Neural crest cell (in vitro differentiated cells): Measurements from ENCODE around the gene KLHL30. TPM values are rescaled to one million over a fixed set of nuclear protein-coding genes. Genes with fewer than 3 reads are reported as not detected.

Experiments used
- DNase-seq: peaks from one replicate; pipeline ENCODE4 v3.0.0; 2021; ENCODE audit warnings: low read depth, mixed read lengths, low spot score
- H3K27ac Mint-ChIP-seq: one replicate; pipeline ENCODE4 v1.8.0; 2021; ENCODE audit warnings: mild to moderate bottlenecking, mixed read lengths; ENCODE audit not compliant: unreplicated experiment
- H3K27me3 Mint-ChIP-seq: 2 replicates; pipeline ENCODE4 v1.8.0; 2021; ENCODE audit warnings: low read depth, mild to moderate bottlenecking, mixed read lengths
- H3K36me3 Mint-ChIP-seq: 2 replicates; pipeline ENCODE4 v1.8.0; 2021; ENCODE audit warnings: low read depth, mild to moderate bottlenecking, mixed read lengths
- H3K4me1 Mint-ChIP-seq: 2 replicates; pipeline ENCODE4 v1.8.0; 2021; ENCODE audit warnings: mixed read lengths
- H3K4me3 Mint-ChIP-seq: one replicate; pipeline ENCODE4 v1.8.0; 2021; ENCODE audit warnings: mild to moderate bottlenecking, mixed read lengths
- H3K9me3 Mint-ChIP-seq: 2 replicates; pipeline ENCODE4 v1.8.0; 2021; ENCODE audit warnings: mixed read lengths
- total RNA-seq: library from RNA; stranded (reverse); gene quantifications from 2 replicates; pipeline ENCODE4 v1.2.1, GENCODE V29; 2021
- TF ChIP-seq, protein P1 (sequence below): fragments of 200-600 bp; sonication (generic); conservative IDR thresholded peaks from 2 replicates; pipeline ENCODE4 v1.5.0; 2021; ENCODE audit warnings: antibody characterized with exemption, mild to moderate bottlenecking

The KLHL30 gene
- total RNA-seq, 1 donor from 2014 or later, result 0.23 TPM

DNA sequence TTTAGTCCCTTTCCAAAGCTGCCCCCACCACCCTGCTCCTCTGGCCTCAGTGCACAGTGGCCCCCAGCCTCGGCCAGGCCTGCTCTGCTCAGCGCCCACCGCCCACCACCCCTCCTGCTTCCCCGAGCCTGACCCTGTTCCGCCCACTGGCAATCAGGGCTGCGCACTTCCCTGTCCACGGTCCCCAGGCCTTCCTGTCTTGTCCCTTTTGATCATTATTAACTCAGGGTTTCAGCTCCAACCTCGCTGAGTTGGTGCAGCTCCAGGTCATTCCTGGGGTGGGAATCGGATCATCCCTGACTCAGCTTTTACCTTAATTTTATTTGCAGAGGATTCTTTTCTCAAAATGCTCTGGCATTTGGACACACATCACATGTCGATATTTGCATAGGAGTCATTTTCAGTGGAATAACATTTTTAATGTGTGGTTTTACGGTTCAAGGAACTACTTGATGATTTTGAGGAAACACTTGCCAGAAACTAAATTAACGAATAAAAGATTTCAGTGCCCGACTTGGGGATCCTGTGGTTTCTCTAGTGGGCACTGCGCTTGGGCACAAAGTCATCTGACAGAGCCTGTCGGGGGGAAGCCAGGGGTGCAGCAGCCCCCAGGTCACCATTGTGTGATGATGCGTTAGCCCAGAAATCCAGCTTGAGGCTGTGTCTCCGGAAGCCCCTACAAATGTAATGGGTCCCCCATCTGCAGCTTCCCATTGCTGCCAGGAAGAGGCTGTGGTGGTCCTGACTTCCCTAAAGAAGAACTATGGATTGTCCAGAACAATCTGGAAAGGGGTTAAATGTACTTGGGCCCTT lies 39.4 kb upstream of the KLHL30 start:
- Mint-ChIP-seq H3K27me3 (no peaks in the 10 kb centered on the region), H3K27ac (peak overlapping the region; percentile 84), H3K9me3 (no peaks in the 10 kb centered on the region), H3K4me3 (peak overlapping the region; percentile 25), H3K4me1 (peaks cover 12% of the 10 kb centered on the region), H3K36me3 (peaks cover 3% of the 10 kb centered on the region)
- DNase-seq, result no peak
- TF ChIP-seq, protein P1, sequence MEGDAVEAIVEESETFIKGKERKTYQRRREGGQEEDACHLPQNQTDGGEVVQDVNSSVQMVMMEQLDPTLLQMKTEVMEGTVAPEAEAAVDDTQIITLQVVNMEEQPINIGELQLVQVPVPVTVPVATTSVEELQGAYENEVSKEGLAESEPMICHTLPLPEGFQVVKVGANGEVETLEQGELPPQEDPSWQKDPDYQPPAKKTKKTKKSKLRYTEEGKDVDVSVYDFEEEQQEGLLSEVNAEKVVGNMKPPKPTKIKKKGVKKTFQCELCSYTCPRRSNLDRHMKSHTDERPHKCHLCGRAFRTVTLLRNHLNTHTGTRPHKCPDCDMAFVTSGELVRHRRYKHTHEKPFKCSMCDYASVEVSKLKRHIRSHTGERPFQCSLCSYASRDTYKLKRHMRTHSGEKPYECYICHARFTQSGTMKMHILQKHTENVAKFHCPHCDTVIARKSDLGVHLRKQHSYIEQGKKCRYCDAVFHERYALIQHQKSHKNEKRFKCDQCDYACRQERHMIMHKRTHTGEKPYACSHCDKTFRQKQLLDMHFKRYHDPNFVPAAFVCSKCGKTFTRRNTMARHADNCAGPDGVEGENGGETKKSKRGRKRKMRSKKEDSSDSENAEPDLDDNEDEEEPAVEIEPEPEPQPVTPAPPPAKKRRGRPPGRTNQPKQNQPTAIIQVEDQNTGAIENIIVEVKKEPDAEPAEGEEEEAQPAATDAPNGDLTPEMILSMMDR, result no peak

DNA sequence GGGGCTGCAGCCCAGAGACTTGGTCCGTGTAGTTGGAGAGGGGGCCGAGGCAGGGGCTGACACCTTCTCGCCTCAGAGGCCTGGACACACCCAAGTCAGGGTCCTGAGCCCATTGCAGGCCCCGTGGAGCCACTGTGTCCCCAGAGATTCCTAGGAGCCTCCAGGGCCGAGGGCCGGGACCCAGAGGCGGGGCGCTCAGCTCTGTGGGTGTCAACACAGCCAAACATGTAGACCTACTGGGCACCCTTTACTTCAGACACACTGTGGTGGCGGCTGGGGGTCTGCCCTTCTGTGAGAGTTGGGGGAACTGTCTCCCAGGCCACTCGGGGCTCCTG lies 38.8 kb upstream of the KLHL30 start:
- TF ChIP-seq, protein P1, result no peak
- Mint-ChIP-seq H3K36me3 (peaks cover 3% of the 10 kb centered on the region), H3K4me1 (peaks cover 12% of the 10 kb centered on the region), H3K4me3 (no peak overlapping the region), H3K27me3 (no peaks in the 10 kb centered on the region), H3K27ac (no peak overlapping the region), H3K9me3 (no peaks in the 10 kb centered on the region)
- DNase-seq, result no peak

DNA sequence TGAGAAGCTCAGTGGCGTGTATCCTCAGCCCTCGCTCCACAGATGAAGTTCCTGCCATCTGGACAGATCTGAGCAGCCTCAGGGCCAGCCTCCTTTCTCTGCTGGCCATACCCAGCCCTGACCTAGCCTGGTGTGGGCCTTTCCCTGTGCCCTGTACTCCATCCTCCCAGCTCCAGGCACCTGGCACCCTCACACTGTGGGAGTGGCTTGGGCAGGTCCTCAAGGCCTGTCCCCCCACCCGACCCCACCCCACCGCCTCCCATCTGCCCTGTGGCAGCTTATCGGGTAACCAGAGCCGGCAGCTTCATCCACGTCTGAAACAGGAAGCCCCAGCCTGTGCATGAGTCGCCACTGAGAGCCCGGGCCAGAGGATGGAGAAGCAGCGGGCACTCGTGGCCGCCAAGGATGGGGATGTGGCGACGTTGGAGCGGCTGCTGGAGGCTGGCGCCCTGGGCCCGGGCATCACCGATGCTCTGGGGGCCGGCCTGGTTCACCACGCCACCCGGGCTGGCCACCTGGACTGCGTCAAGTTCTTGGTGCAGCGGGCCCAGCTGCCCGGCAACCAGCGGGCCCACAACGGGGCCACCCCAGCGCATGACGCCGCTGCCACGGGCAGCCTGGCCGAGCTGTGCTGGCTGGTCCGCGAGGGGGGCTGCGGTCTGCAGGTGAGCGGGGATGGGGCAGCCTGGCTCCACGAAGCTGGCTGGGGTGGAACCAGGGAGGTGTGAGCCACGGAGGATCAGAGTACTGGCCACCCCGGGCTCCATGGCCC lies 38.2 kb upstream of the KLHL30 start, which contains the start of gene ESPNL:
TSS of gene ESPNL (plus strand) at position 292 of the 772 bp plus-strand sequence. CDS start at position 372, 80 bp downstream.
- peaks cover under 1% of the 10 kb centered on the region for H3K36me3 Mint-ChIP-seq
- peak within 1 kb of the TSS; percentile 75 for H3K27ac Mint-ChIP-seq
- H3K27me3 Mint-ChIP-seq, result no peaks in the 10 kb centered on the region
- no peaks in the 10 kb centered on the region for H3K9me3 Mint-ChIP-seq
- peak within 1 kb of the TSS; percentile 25 for H3K4me3 Mint-ChIP-seq
- no peak for DNase-seq
- H3K4me1 Mint-ChIP-seq, result peaks cover 12% of the 10 kb centered on the region
- TF ChIP-seq, protein P1, result no peak

DNA sequence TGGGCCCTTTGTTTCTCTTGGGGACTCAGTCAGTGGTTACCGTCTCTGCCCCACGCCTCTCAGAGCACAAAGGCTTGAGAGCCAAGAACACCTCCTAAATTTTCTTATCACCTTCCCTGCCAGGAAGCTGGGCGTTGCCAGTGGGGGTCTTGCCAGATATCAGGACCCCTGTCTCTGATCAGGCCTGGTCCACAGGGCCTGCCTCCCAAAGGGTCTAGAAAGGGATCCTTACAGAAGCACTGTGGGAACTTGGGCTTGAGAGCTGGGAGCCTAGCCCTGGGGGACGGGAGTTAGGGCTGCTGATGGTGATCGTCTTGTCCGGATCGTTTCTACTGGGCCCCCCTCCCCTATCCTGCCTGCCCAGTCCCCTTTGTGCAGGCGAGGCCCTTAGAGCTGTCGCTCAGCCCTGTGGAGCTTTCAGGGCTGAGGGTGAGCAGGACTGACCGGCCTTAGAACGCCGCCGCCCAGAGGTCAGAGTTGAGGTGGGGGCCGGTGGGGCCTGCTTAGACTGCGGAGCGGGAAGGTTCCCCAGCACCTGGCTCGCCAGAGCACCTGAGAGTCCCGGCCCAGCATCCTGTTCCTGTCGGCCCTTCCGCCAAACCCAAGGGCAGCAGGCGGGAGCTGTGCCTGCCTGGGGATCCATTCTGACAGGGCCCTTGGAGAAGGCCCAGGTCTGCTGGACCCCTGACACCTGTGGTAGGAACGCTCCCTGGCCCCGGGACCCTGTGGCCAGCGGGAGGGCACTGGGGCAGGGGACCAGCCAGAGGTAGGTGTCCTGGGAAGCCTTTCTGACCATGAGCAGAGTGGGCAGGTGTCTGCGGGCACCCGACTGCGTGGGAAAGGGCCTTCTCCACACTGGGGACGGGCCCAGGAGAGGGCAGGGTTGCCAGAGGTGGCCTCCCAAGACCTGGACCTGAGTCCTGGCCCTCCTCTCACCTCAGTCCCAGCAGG lies 37.4 kb upstream of the KLHL30 start:
- Mint-ChIP-seq H3K36me3 (no peaks in the 10 kb centered on the region), H3K27ac (peak overlapping the region; percentile 75), H3K4me1 (peaks cover 12% of the 10 kb centered on the region), H3K9me3 (no peaks in the 10 kb centered on the region), H3K27me3 (no peaks in the 10 kb centered on the region), H3K4me3 (peak overlapping the region; percentile 15)
- TF ChIP-seq, protein P1, result no peak
- no peak for DNase-seq
